Endodermal cell (in vitro differentiated cells): ENCODE data around the gene WNT2. TPM values are rescaled to one million over a fixed set of nuclear protein-coding genes. Genes with fewer than 3 reads are reported as not detected.
"Not testable (repeated sequence)": the region's sequence is repeated elsewhere in the genome, so short reads cannot be mapped to it uniquely, and the experiment has no call there.

Experiments
- DNase-seq: peaks from one replicate; pipeline ENCODE4 v3.0.0-alpha.2; 2017
- H3K27ac ChIP-seq: 2 replicates; pipeline ENCODE4 v1.5.1; 2013; ENCODE audit warnings: mild to moderate bottlenecking, low read depth, low read length, moderate library complexity
- H3K27me3 ChIP-seq: 2 replicates; pipeline ENCODE4 v1.6.1; 2013; ENCODE audit warnings: mild to moderate bottlenecking, low read length, moderate library complexity; ENCODE audit not compliant: insufficient read depth, control insufficient read depth, poor library complexity, severe bottlenecking
- H3K36me3 ChIP-seq: 2 replicates; pipeline ENCODE4 v1.7.0; 2013; ENCODE audit warnings: mild to moderate bottlenecking, low read length, moderate library complexity; ENCODE audit not compliant: control insufficient read depth, insufficient read depth
- H3K4me1 ChIP-seq: one replicate; pipeline ENCODE4 v1.7.0; 2013; ENCODE audit warnings: low read length; ENCODE audit not compliant: control insufficient read depth, insufficient read depth
- H3K4me3 ChIP-seq: 2 replicates; pipeline ENCODE4 v1.5.1; 2013; ENCODE audit warnings: mild to moderate bottlenecking, low read length, moderate library complexity
- H3K9ac ChIP-seq: 2 replicates; pipeline ENCODE4 v1.6.1; 2013; ENCODE audit warnings: mild to moderate bottlenecking, low read length, moderate library complexity; ENCODE audit not compliant: poor library complexity, severe bottlenecking; ENCODE audit errors: extremely low read depth
- H3K9me3 ChIP-seq: 2 replicates; pipeline ENCODE4 v1.6.1; 2013; ENCODE audit warnings: mild to moderate bottlenecking, low read length, moderate library complexity; ENCODE audit not compliant: control insufficient read depth
- H3K27ac Mint-ChIP-seq: 2 replicates; pipeline ENCODE4 v1.8.0; 2020; ENCODE audit warnings: mixed read lengths
- H3K27me3 Mint-ChIP-seq: 2 replicates; pipeline ENCODE4 v1.8.0; 2021; ENCODE audit warnings: mild to moderate bottlenecking, mixed read lengths; ENCODE audit not compliant: insufficient read depth
- H3K36me3 Mint-ChIP-seq: 2 replicates; pipeline ENCODE4 v1.8.0; 2020; ENCODE audit warnings: low read depth, mixed read lengths
- H3K4me1 Mint-ChIP-seq: 2 replicates; pipeline ENCODE4 v1.8.0; 2020; ENCODE audit warnings: mixed read lengths
- H3K4me3 Mint-ChIP-seq: 2 replicates; pipeline ENCODE4 v1.8.0; 2020; ENCODE audit warnings: mild to moderate bottlenecking, moderate library complexity, mixed read lengths
- H3K9me3 Mint-ChIP-seq: 2 replicates; pipeline ENCODE4 v1.8.0; 2020; ENCODE audit warnings: mild to moderate bottlenecking, mixed read lengths
- CTCF ChIP-seq: fragments of 200-600 bp; sonication (generic); conservative IDR thresholded peaks from 2 replicates; pipeline ENCODE4 v1.5.0; 2021; ENCODE audit warnings: antibody characterized with exemption, mild to moderate bottlenecking
- WGBS, 2 experiments: methylation state at CpG; one replicate each; pipeline versions ENCODE4 v1.1.5 to v1.1.7; 2013; ENCODE audit warnings: missing lambda C conversion rate in 2 of 2, mixed read lengths in 1 of 2; ENCODE audit not compliant: insufficient coverage in 1 of 2, insufficient read length in 1 of 2; 5-methylcytosine and 5-hydroxymethylcytosine counted together
- total RNA-seq, 2 donors: library from RNA; stranded (reverse); fragmentation: NEBNext Ultra II Directional in 1 of 2; extraction: Animal tissue kit (Norgen Biotek cat#: 25700) in 1 of 2; gene quantifications; 2 replicates in 1 of 2; 3 replicates in 1 of 2; pipeline ENCODE4 v1.2.1, GENCODE V29; 2021

WNT2 gene
- total RNA-seq, 2 donors from 2014 or later = not detected

- no peak overlapping the region for H3K27ac ChIP-seq
- peaks cover 3% of the 10 kb centered on the region for H3K27me3 Mint-ChIP-seq
- 75 to 80% methylated on average over 2 to 4 of the region's 4 CpGs for WGBS, 2 experiments
- H3K27me3 ChIP-seq = no peaks in the 10 kb centered on the region
- peaks cover 12% of the 10 kb centered on the region for H3K9me3 Mint-ChIP-seq
- H3K4me3 Mint-ChIP-seq = no peak overlapping the region
- no peak for DNase-seq
- H3K4me1 ChIP-seq = no peaks in the 10 kb centered on the region
- no peaks in the 10 kb centered on the region for H3K9me3 ChIP-seq
- H3K4me3 ChIP-seq = no peak overlapping the region
- H3K9ac ChIP-seq = no peak overlapping the region
- H3K27ac Mint-ChIP-seq = no peak overlapping the region
- H3K4me1 Mint-ChIP-seq = no peaks in the 10 kb centered on the region
- H3K36me3 ChIP-seq = no peaks in the 10 kb centered on the region
- no peaks in the 10 kb centered on the region for H3K36me3 Mint-ChIP-seq
- no peak for TF ChIP-seq CTCF
Measured at GRCh38 chr7:117247809-117248208, 75.0 kb downstream of the WNT2 start.

- not testable (repeated sequence) for H3K4me1 Mint-ChIP-seq
Measured at GRCh38 chr7:117245703-117246102, 77.2 kb downstream of the WNT2 start.

GRCh38 chr7:117243390-117243789, 79.5 kb downstream of the WNT2 start:
- no peaks in the 10 kb centered on the region for H3K4me1 ChIP-seq
- Mint-ChIP-seq H3K9me3 (peaks cover 12% of the 10 kb centered on the region), H3K27ac (no peak overlapping the region), H3K36me3 (no peaks in the 10 kb centered on the region), H3K27me3 (no peaks in the 10 kb centered on the region), H3K4me1 (no peaks in the 10 kb centered on the region), H3K4me3 (no peak overlapping the region)
- 80 to 82% methylated on average over 3 of the region's 3 CpGs for WGBS, 2 experiments
- no peaks in the 10 kb centered on the region for H3K9me3 ChIP-seq
- DNase-seq = no peak
- no peaks in the 10 kb centered on the region for H3K36me3 ChIP-seq
- no peak overlapping the region for H3K27ac ChIP-seq
- no peaks in the 10 kb centered on the region for H3K27me3 ChIP-seq
- TF ChIP-seq CTCF = no peak
- H3K9ac ChIP-seq = no peak overlapping the region
- H3K4me3 ChIP-seq = no peak overlapping the region

More at GRCh38 chr7:117245703-117246102, 77.2 kb downstream of the WNT2 start:
- WGBS, 2 experiments = 83 to 86% methylated on average over 1 to 2 of the region's 2 CpGs
- H3K27me3 Mint-ChIP-seq, H3K27ac ChIP-seq, DNase-seq, H3K36me3 Mint-ChIP-seq, H3K27ac Mint-ChIP-seq, H3K4me3 ChIP-seq, H3K4me1 ChIP-seq, H3K27me3 ChIP-seq, H3K36me3 ChIP-seq, H3K9me3 ChIP-seq, H3K9ac ChIP-seq, H3K4me3 Mint-ChIP-seq: not testable (repeated sequence)
- peaks cover 12% of the 10 kb centered on the region for H3K9me3 Mint-ChIP-seq

- Histone ChIP-seq H3K27ac (no peak overlapping the region), H3K9ac (no peak overlapping the region), H3K9me3 (no peaks in the 10 kb centered on the region), H3K36me3 (no peaks in the 10 kb centered on the region), H3K4me3 (no peak overlapping the region), H3K4me1 (no peaks in the 10 kb centered on the region), H3K27me3 (peaks cover 6% of the 10 kb centered on the region)
- peaks cover 4% of the 10 kb centered on the region for H3K27me3 Mint-ChIP-seq
- DNase-seq = no peak
- H3K9me3 Mint-ChIP-seq = peaks cover 10% of the 10 kb centered on the region
- no peaks in the 10 kb centered on the region for H3K4me1 Mint-ChIP-seq
- H3K36me3 Mint-ChIP-seq = no peaks in the 10 kb centered on the region
- no peak overlapping the region for H3K27ac Mint-ChIP-seq
- 95 to 100% methylated on average over 2 to 4 of the region's 4 CpGs for WGBS, 2 experiments
- no peak overlapping the region for H3K4me3 Mint-ChIP-seq
- TF ChIP-seq CTCF = no peak
Measured at GRCh38 chr7:117241088-117241487, 81.8 kb downstream of the WNT2 start.
